IMR-90 (cell line): ENCODE data around the gene PRKCE. TPM values are rescaled to one million over a fixed set of nuclear protein-coding genes. Genes with fewer than 3 reads are reported as not detected.

Source experiments
- ATAC-seq: fragments of 200-7000 bp; cut with Tn5 transposase; 2 replicates; pipeline ENCODE4 v1.9.1; 2020; ENCODE audit warnings: low read depth, mild to moderate bottlenecking, moderate library complexity
- BruUV-seq: library from RNA; stranded (reverse); fragments of 400-500 nt; replicated peaks from 2 replicates; lab custom pipeline; 2021; lab: Mats Ljungman, UMichigan
- CTCF ChIA-PET: fragments of 300-600 bp; formaldehyde crosslinking; extraction: SDS; loops from one replicate; lab custom pipeline; 2021; ENCODE audit warnings: antibody characterized with exemption; lab: Yijun Ruan, JAX
- POLR2A ChIA-PET: fragments of 300-600 bp; sonication (Branson Sonifier 250); formaldehyde crosslinking; loops from one replicate; lab custom pipeline; 2022; ENCODE audit warnings: antibody characterized with exemption; ENCODE audit not compliant: unreplicated experiment; lab: Charles Lee
- DNase-seq: peaks from one replicate; pipeline ENCODE4 v3.0.0; 2013
- H2AFZ ChIP-seq: replicated peaks from 2 replicates; pipeline ENCODE3; 2013; ENCODE audit warnings: low read length, mild to moderate bottlenecking; ENCODE audit not compliant: poor library complexity
- H2AK5ac ChIP-seq: 2 replicates; pipeline ENCODE4 v1.6.1; 2013; ENCODE audit warnings: low read depth, low read length, inconsistent platforms
- H2AK9ac ChIP-seq: replicated peaks from 2 replicates; pipeline ENCODE3; 2013; ENCODE audit warnings: mild to moderate bottlenecking, low read depth, low read length, moderate library complexity; ENCODE audit not compliant: poor library complexity
- H2BK120ac ChIP-seq: 2 replicates; pipeline ENCODE4 v1.6.1; 2013; ENCODE audit warnings: low read depth, low read length, inconsistent platforms
- H2BK15ac ChIP-seq: 3 replicates; pipeline ENCODE4 v1.6.1; 2013; ENCODE audit warnings: low read depth, low read length, inconsistent platforms
- H2BK20ac ChIP-seq: 2 replicates; pipeline ENCODE4 v1.6.1; 2013; ENCODE audit warnings: low read depth, mild to moderate bottlenecking, inconsistent platforms, low read length, moderate library complexity
- H2BK5ac ChIP-seq: 2 replicates; pipeline ENCODE4 v1.6.1; 2013; ENCODE audit warnings: mild to moderate bottlenecking, low read depth, low read length, inconsistent platforms; ENCODE audit not compliant: poor library complexity, severe bottlenecking
- H3K14ac ChIP-seq: replicated peaks from 2 replicates; pipeline ENCODE4 v1.6.1; 2013; ENCODE audit warnings: low read depth, low read length, inconsistent platforms
- H3K18ac ChIP-seq: 2 replicates; pipeline ENCODE4 v1.6.1; 2013; ENCODE audit warnings: low read depth, low read length, control low read depth
- H3K23ac ChIP-seq: 2 replicates; pipeline ENCODE4 v1.6.1; 2013; ENCODE audit warnings: low read depth, low read length, inconsistent platforms
- H3K27ac ChIP-seq: 2 replicates; pipeline ENCODE4 v1.5.1; 2013; ENCODE audit warnings: mild to moderate bottlenecking, control low read depth, low read length; ENCODE audit not compliant: insufficient read depth
- H3K27me3 ChIP-seq: 2 replicates; pipeline ENCODE4 v1.6.1; 2013; ENCODE audit warnings: low read length; ENCODE audit not compliant: control insufficient read depth, insufficient read depth
- H3K36me3 ChIP-seq: 2 replicates; pipeline ENCODE4 v1.6.1; 2013; ENCODE audit warnings: low read length, mixed read lengths; ENCODE audit not compliant: control insufficient read depth, insufficient read depth
- H3K4ac ChIP-seq: 2 replicates; pipeline ENCODE4 v1.6.1; 2013; ENCODE audit warnings: low read depth, low read length, inconsistent platforms
- H3K4me1 ChIP-seq: 2 replicates; pipeline ENCODE4 v1.6.1; 2013; ENCODE audit warnings: low read length, mixed read lengths; ENCODE audit not compliant: control insufficient read depth, insufficient read depth
- H3K4me2 ChIP-seq: 2 replicates; pipeline ENCODE4 v1.6.1; 2013; ENCODE audit warnings: low read depth, mild to moderate bottlenecking, control low read depth, low read length, moderate library complexity
- H3K4me3 ChIP-seq: 2 replicates; pipeline ENCODE4 v1.5.1; 2013; ENCODE audit warnings: low read depth, mild to moderate bottlenecking, control low read depth, low read length, moderate library complexity; ENCODE audit not compliant: insufficient read depth
- H3K56ac ChIP-seq: 2 replicates; pipeline ENCODE4 v1.6.1; 2013; ENCODE audit warnings: low read length, inconsistent platforms; ENCODE audit not compliant: insufficient read depth; ENCODE audit errors: extremely low read depth
- H3K79me1 ChIP-seq, 2 experiments: 2 replicates each; pipeline ENCODE4 v1.6.1; 2013; ENCODE audit warnings: low read length in 2 of 2, inconsistent platforms in 1 of 2, low read depth in 1 of 2
- H3K9ac ChIP-seq: 2 replicates; pipeline ENCODE4 v1.6.1; 2013; ENCODE audit warnings: low read depth, low read length, control low read depth
- H3K9me1 ChIP-seq: 2 replicates; pipeline ENCODE4 v1.6.1; 2013; ENCODE audit warnings: low read length, inconsistent platforms; ENCODE audit not compliant: insufficient read depth
- H3K9me3 ChIP-seq: 2 replicates; pipeline ENCODE4 v1.6.1; 2013; ENCODE audit warnings: low read length; ENCODE audit not compliant: control insufficient read depth, insufficient read depth
- H4K20me1 ChIP-seq: 2 replicates; pipeline ENCODE4 v1.6.1; 2013; ENCODE audit warnings: low read length, inconsistent platforms; ENCODE audit not compliant: insufficient read depth
- H4K5ac ChIP-seq: 2 replicates; pipeline ENCODE4 v1.6.1; 2013; ENCODE audit warnings: mild to moderate bottlenecking, low read depth, low read length, control low read depth
- H4K8ac ChIP-seq, 2 experiments: 2 replicates each; pipeline ENCODE4 v1.6.1; 2013; ENCODE audit warnings: low read depth in 2 of 2, low read length in 2 of 2, control low read depth in 1 of 2, inconsistent platforms in 1 of 2
- H4K91ac ChIP-seq: 2 replicates; pipeline ENCODE4 v1.6.1; 2013; ENCODE audit warnings: low read depth, low read length, inconsistent platforms; ENCODE audit not compliant: insufficient read depth
- ELK1 ChIP-seq: fragments of 150-350 bp; IDR thresholded peaks from 2 replicates; pipeline ENCODE4 v1.6.1; 2016; ENCODE audit warnings: low read depth, mild to moderate bottlenecking, low read length, moderate library complexity, borderline replicate concordance
- RAD21 ChIP-seq: IDR thresholded peaks from 2 replicates; pipeline ENCODE4 v1.6.1; 2012; ENCODE audit warnings: low read length, improper control_type of control experiment
- SMC3 ChIP-seq: fragments of 150-350 bp; IDR thresholded peaks from 2 replicates; pipeline ENCODE4 v1.6.1; 2016; ENCODE audit warnings: low read depth, mild to moderate bottlenecking, antibody characterized with exemption, low read length, moderate library complexity
- WGBS, 2 experiments: methylation state at CpG; one replicate each; pipeline versions ENCODE4 v1.1.5 to v1.1.7; 2013; ENCODE audit warnings: missing lambda C conversion rate in 2 of 2; ENCODE audit not compliant: insufficient read length in 1 of 2; ENCODE audit errors: extremely low coverage in 2 of 2; 5-methylcytosine and 5-hydroxymethylcytosine counted together
- dilution Hi-C: fragments of 300-500 bp; cut with HindIII; formaldehyde crosslinking; loops from one replicate; pipeline ENCODE4 v1.14.3; 2018; ENCODE audit warnings: low sequenced_read_pairs; ENCODE audit not compliant: unreplicated experiment
- in situ Hi-C: fragments of 300-500 bp; cut with MboI; formaldehyde crosslinking; loops from 3 replicates; pipeline ENCODE4 v1.14.3; 2019; ENCODE audit warnings: low sequenced_read_pairs, inconsistent platforms, mixed read lengths
- intact Hi-C: fragments of 100-400 bp; cut with micrococcal nuclease; formaldehyde crosslinking; loops from 2 replicates; pipeline ENCODE4 v1.10.0; 2022
- polyA plus RNA-seq, 3 experiments: library from polyadenylated mRNA; depleted of rRNA; stranded (reverse); fragments of >200 nt; gene quantifications; 2 replicates each; pipeline ENCODE4 v1.2.3, GENCODE V29; 2012; ENCODE audit warnings: low replicate concordance in 1 of 3
- total RNA-seq: library from RNA; depleted of rRNA; stranded (reverse); fragments of >200 nt; gene quantifications from 2 replicates; pipeline ENCODE4 v1.2.3, GENCODE V29; 2012
- TF ChIP-seq, protein P1 (sequence below): conservative IDR thresholded peaks from 2 replicates; pipeline ENCODE4 v1.5.1; 2012; ENCODE audit warnings: mild to moderate bottlenecking, low read depth, low read length, improper control_type of control experiment

PRKCE gene
- total and polyA plus RNA-seq, 2 of the 4 experiments (the other 2 are of a cell fraction), result 8.1 to 32.4 TPM

DNA sequence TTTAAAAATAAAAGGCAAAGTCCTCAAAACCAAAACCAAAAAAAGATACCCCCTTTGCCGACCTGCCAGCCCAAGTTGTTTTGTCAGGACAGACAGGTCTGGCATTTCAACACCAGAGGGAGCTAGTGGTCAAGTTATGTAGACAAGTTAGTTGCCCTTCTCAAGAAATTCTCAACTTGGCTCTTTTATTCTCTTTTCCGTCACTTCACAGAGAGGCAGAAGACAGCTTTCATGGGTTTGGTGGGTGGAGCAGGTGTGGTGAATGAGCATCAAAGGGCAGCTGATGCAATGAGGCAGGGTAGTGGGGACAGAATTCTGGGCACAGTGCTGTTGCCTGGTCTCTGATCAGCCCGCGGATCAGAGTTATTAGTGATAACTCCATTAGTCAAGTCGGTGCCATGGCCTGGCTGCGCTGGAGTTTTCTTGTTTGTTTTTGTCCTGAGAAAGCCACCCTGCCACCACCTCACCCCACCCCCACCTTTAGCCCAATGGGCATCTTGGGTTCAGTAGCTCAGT, 342.1 kb downstream of the PRKCE start:
- Histone ChIP-seq H2AFZ (peak overlapping the region; percentile 61), H2BK20ac (peak overlapping the region; percentile 95), H2BK5ac (peak overlapping the region; percentile 81), H3K27ac (peak overlapping the region; percentile 8; the same call in 1 of the 2 replicates), H3K9me3 (no peaks in the 10 kb centered on the region; the same call in 1 of the 2 replicates), H2BK15ac (peak overlapping the region; percentile 75; the same call in 1 of the 3 replicates), H3K9me1 (peaks cover 11% of the 10 kb centered on the region; the same call in 1 of the 2 replicates), H3K27me3 (no peaks in the 10 kb centered on the region), H3K79me1 (no peaks in the 10 kb centered on the region), H2AK9ac (no peak overlapping the region), H4K5ac (peak overlapping the region; percentile 54), H3K14ac (peak overlapping the region; percentile 53; the same call in 1 of the 2 replicates), H3K4me1 (peaks cover 19% of the 10 kb centered on the region), H4K91ac (peak overlapping the region; percentile 93), H2AK5ac (peak overlapping the region; percentile 95), H4K8ac (peak overlapping the region in 1 of 2 experiments; percentile 84; a peak in 2 of 4 replicates), H3K4me2 (no peak overlapping the region), H3K23ac (peak overlapping the region; percentile 35; the same call in 1 of the 2 replicates), H3K36me3 (peaks cover 4% of the 10 kb centered on the region; the same call in 1 of the 2 replicates), H3K56ac (0 out of 2 replicates have a peak overlapping the region, but pooled peaks have one; percentile 13), H3K18ac (peak overlapping the region; percentile 92), H3K9ac (no peak overlapping the region), H3K4ac (peak overlapping the region; percentile 83), H2BK120ac (peak overlapping the region; percentile 94), H4K20me1 (no peaks in the 10 kb centered on the region), H3K4me3 (no peak overlapping the region)
- in situ Hi-C loops (no loop called here), intact Hi-C loops (loop anchor here (1.0 to 5.0 kb wide), 5 partner anchors 69 to 468 kb away; no protein-coding TSS in a partner anchor), dilution Hi-C loops (no loop called here)
- TF ChIP-seq SMC3, result peak; percentile 92
- TF ChIP-seq, protein P1, sequence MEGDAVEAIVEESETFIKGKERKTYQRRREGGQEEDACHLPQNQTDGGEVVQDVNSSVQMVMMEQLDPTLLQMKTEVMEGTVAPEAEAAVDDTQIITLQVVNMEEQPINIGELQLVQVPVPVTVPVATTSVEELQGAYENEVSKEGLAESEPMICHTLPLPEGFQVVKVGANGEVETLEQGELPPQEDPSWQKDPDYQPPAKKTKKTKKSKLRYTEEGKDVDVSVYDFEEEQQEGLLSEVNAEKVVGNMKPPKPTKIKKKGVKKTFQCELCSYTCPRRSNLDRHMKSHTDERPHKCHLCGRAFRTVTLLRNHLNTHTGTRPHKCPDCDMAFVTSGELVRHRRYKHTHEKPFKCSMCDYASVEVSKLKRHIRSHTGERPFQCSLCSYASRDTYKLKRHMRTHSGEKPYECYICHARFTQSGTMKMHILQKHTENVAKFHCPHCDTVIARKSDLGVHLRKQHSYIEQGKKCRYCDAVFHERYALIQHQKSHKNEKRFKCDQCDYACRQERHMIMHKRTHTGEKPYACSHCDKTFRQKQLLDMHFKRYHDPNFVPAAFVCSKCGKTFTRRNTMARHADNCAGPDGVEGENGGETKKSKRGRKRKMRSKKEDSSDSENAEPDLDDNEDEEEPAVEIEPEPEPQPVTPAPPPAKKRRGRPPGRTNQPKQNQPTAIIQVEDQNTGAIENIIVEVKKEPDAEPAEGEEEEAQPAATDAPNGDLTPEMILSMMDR, result peak; percentile 85
- peak; percentile 92 for TF ChIP-seq RAD21
- TF ChIP-seq ELK1, result no peak
- POLR2A ChIA-PET, result no interaction called here
- DNase-seq (peak; percentile 89), ATAC-seq (peak; percentile 73)
- no CpG with 5 or more reads among the region's 6 CpGs for WGBS, 2 experiments
- CTCF ChIA-PET, result interaction anchor here (0.6 to 1.7 kb wide), 5 partner anchors 11 to 373 kb away, joined by 3 to 7 read pairs (median 5); no protein-coding TSS in a partner anchor
- BruUV-seq, result no TSS peak
